Caco-2 (cell line): ENCODE measurements around the gene PIK3R2. TPM values are rescaled to one million over a fixed set of nuclear protein-coding genes. Genes with fewer than 3 reads are reported as not detected.

ENCODE experiments used
- BruUV-seq: library from RNA; stranded (reverse); fragments of 400-500 nt; replicated peaks from 2 replicates; lab custom pipeline; 2021; lab: Mats Ljungman, UMichigan
- CTCF ChIA-PET: fragments of 300-600 bp; sonication (Branson Sonifier 250); formaldehyde crosslinking; loops from one replicate; lab custom pipeline; 2022; ENCODE audit warnings: antibody characterized with exemption; lab: Charles Lee
- POLR2A ChIA-PET: fragments of 300-600 bp; sonication (Branson Sonifier 250); formaldehyde crosslinking; loops from one replicate; lab custom pipeline; 2022; ENCODE audit warnings: antibody characterized with exemption; lab: Charles Lee
- DNase-seq, 2 experiments: peaks; one replicate each; pipeline versions ENCODE4 v3.0.0 to v3.0.0-alpha.2; 2020 to 2022
- H3K27me3 ChIP-seq: replicated peaks from 2 replicates; pipeline ENCODE4 v1.6.0; 2011; ENCODE audit warnings: low read length; ENCODE audit not compliant: control insufficient read depth, insufficient read depth
- H3K36me3 ChIP-seq: 2 replicates; pipeline ENCODE4 v1.5.1; 2011; ENCODE audit warnings: low read length; ENCODE audit not compliant: control insufficient read depth, insufficient read depth
- H3K4me1 ChIP-seq: fragments of 250-450 bp; sonication (Bioruptor Pico); 2 replicates; pipeline ENCODE4 v1.5.1; 2020; ENCODE audit warnings: mild to moderate bottlenecking
- H3K4me3 ChIP-seq: 2 replicates; pipeline ENCODE4 v1.5.1; 2011; ENCODE audit warnings: low read depth, mild to moderate bottlenecking, control low read depth, low read length
- H3K9me3 ChIP-seq: fragments of 250-450 bp; sonication (Bioruptor Pico); 2 replicates; pipeline ENCODE4 v1.5.1; 2020; ENCODE audit warnings: mild to moderate bottlenecking, moderate library complexity
- H3K27ac Mint-ChIP-seq: one replicate; pipeline ENCODE4 v1.8.0; 2022; ENCODE audit warnings: mixed read lengths; ENCODE audit not compliant: unreplicated experiment
- H3K27me3 Mint-ChIP-seq: one replicate; pipeline ENCODE4 v1.8.0; 2022; ENCODE audit warnings: mixed read lengths; ENCODE audit not compliant: insufficient read depth, unreplicated experiment
- H3K36me3 Mint-ChIP-seq: one replicate; pipeline ENCODE4 v1.8.0; 2022; ENCODE audit warnings: mild to moderate bottlenecking, mixed read lengths; ENCODE audit not compliant: insufficient read depth, unreplicated experiment
- H3K4me1 Mint-ChIP-seq: one replicate; pipeline ENCODE4 v1.8.0; 2022; ENCODE audit warnings: low read depth, mixed read lengths; ENCODE audit not compliant: unreplicated experiment
- H3K4me3 Mint-ChIP-seq: one replicate; pipeline ENCODE4 v1.8.0; 2022; ENCODE audit warnings: mild to moderate bottlenecking, moderate library complexity, mixed read lengths; ENCODE audit not compliant: unreplicated experiment
- H3K9me3 Mint-ChIP-seq: one replicate; pipeline ENCODE4 v1.8.0; 2022; ENCODE audit warnings: mixed read lengths; ENCODE audit not compliant: unreplicated experiment
- CTCF ChIP-seq, 2 experiments: fragments of 200-600 bp in 1 of 2; IDR thresholded peaks; 1 replicate in 1 of 2; 2 replicates in 1 of 2; pipeline versions ENCODE4 v1.5.1 to v1.8.0; 2011 to 2022; ENCODE audit warnings: antibody characterized with exemption in 1 of 2, control low read depth in 1 of 2, inconsistent platforms in 1 of 2, low read depth in 1 of 2, low read length in 1 of 2, mild to moderate bottlenecking in 1 of 2, moderate library complexity in 1 of 2; ENCODE audit not compliant: insufficient read depth in 1 of 2, severe bottlenecking in 1 of 2, unreplicated experiment in 1 of 2
- intact Hi-C: fragments of 100-400 bp; cut with micrococcal nuclease; formaldehyde crosslinking; loops from one replicate; pipeline ENCODE4 v1.10.0; 2022; ENCODE audit not compliant: unreplicated experiment
- total RNA-seq: library from RNA; stranded (reverse); gene quantifications from 2 replicates; pipeline ENCODE4 v1.2.3, GENCODE V29; 2022

The PIK3R2 gene
- total RNA-seq, 1 experiment from 2014 or later = 34.3 TPM

- ChIA-PET CTCF (interaction anchor here (0.6 to 1.0 kb wide), 3 partner anchors 34 to 135 kb away, joined by 3 to 5 read pairs (median 3); partner anchors contain the start of gene PIK3R2), POLR2A (interaction anchor here (0.6 to 1.0 kb wide), 2 partner anchors 29 to 164 kb away, joined by 4 to 5 read pairs; no protein-coding TSS in a partner anchor)
- no peaks in the 10 kb centered on the region for H3K27me3 ChIP-seq
- Mint-ChIP-seq H3K36me3 (peaks cover 5% of the 10 kb centered on the region), H3K27me3 (no peaks in the 10 kb centered on the region), H3K9me3 (no peaks in the 10 kb centered on the region), H3K27ac (peak overlapping the region; percentile 90), H3K4me1 (peaks cover 5% of the 10 kb centered on the region), H3K4me3 (peak overlapping the region; percentile 80)
- H3K4me3 ChIP-seq = peak overlapping the region; percentile 65
- TF ChIP-seq CTCF (IDR thresholded peaks at IDR 0.05; ENCODE audit: insufficient read depth in 1 of 2, low read depth in 1 of 2, low read length in 1 of 2, severe bottlenecking in 1 of 2, unreplicated experiment in 1 of 2) = no peak
- no peaks in the 10 kb centered on the region; the same call in 1 of the 2 replicates for H3K36me3 ChIP-seq
- peak; percentile 85 to 95 for DNase-seq
- no TSS peak for BruUV-seq
- H3K9me3 ChIP-seq = no peaks in the 10 kb centered on the region
- intact Hi-C loops = no loop called here
- H3K4me1 ChIP-seq = no peaks in the 10 kb centered on the region
Measured at GRCh38 chr19:18117692-18118378, 35.1 kb upstream of the PIK3R2 start.

DNA sequence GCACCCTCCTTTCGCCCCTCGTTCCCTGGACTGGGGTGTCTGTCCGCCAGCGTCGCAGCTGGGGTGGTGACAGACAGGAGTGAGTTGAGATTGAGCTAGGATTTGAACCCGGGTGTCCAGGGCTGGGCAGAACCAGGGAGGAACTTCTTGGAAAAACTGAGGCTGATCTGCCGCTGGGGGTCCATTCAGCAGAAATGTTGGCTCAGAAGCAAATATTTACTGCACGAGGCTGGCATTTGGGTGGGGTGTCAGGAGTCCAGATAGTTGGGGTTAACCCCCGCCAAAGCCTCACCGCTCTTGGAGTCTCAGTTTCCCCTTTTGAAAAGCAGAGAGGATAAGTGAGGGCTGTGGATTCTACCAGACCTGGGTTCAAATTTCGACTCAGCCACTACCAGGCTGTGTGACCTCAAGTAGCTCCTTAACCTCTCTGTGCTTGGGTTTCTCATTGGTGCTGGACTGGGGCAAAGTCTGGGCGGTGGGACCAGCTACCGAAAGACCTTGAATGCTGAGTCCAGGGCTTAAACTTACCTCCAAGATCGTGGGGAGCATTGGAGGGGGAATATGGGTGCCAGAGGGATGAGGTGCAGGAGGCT is 34.4 kb upstream of the PIK3R2 start:
- Mint-ChIP-seq H3K4me1 (peaks cover 5% of the 10 kb centered on the region), H3K27ac (peak overlapping the region; percentile 90), H3K36me3 (peaks cover 5% of the 10 kb centered on the region), H3K4me3 (peak overlapping the region; percentile 80), H3K27me3 (no peaks in the 10 kb centered on the region), H3K9me3 (no peaks in the 10 kb centered on the region)
- no peaks in the 10 kb centered on the region; the same call in 1 of the 2 replicates for H3K36me3 ChIP-seq
- H3K4me1 ChIP-seq = no peaks in the 10 kb centered on the region
- POLR2A ChIA-PET = no interaction called here
- H3K4me3 ChIP-seq = peak overlapping the region; percentile 65
- no peaks in the 10 kb centered on the region for H3K9me3 ChIP-seq
- BruUV-seq = no TSS peak
- no peak for DNase-seq
- no peaks in the 10 kb centered on the region for H3K27me3 ChIP-seq
- CTCF ChIA-PET = interaction anchor here (0.6 kb wide), 1 partner anchor 111 kb away, joined by 3 read pairs; no protein-coding TSS in a partner anchor
- intact Hi-C loops = no loop called here
- TF ChIP-seq CTCF (IDR thresholded peaks at IDR 0.05; ENCODE audit: insufficient read depth in 1 of 2, low read depth in 1 of 2, low read length in 1 of 2, severe bottlenecking in 1 of 2, unreplicated experiment in 1 of 2) = no peak

DNA sequence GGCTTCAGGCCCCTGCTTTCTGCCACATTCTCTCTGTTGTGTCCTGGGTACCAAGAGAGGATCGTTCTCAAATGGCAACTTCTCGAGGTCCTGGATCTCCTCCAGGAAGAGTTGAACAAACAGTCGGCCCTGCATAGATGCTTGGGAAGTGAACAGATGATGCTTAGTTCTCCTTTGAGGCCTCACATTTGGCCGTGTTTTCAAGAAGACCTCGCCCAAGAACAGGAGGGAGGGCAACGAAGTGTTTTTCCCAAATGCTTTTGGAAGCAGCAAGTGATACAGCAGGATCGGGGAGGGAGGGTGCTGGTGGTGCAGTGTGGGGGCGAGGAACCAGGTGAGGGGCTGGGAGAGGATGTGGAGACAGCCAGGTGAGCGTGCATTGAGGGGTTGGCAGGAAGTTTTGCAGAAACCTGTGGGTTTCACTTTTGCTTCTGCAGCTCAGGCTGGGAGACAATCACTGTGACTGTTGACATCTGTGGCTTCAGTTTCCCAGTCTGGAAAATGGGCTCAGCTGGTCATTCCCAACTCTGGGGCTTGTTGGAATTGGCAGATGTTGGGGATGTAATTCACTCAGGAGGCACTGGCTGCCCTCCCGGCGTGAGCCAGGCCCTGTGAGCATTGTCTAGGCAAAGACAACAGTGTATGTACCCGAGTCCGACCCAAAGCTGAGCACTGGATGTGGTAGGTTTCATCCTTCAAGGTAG is 33.8 kb upstream of the PIK3R2 start:
- H3K4me1 Mint-ChIP-seq = peaks cover 5% of the 10 kb centered on the region
- no peak for TF ChIP-seq CTCF (IDR thresholded peaks at IDR 0.05; ENCODE audit: insufficient read depth in 1 of 2, low read depth in 1 of 2, low read length in 1 of 2, severe bottlenecking in 1 of 2, unreplicated experiment in 1 of 2)
- H3K9me3 Mint-ChIP-seq = no peaks in the 10 kb centered on the region
- CTCF ChIA-PET = no interaction called here
- no peak for DNase-seq
- POLR2A ChIA-PET = no interaction called here
- Histone ChIP-seq H3K4me3 (no peak overlapping the region), H3K9me3 (no peaks in the 10 kb centered on the region), H3K4me1 (no peaks in the 10 kb centered on the region), H3K36me3 (no peaks in the 10 kb centered on the region; the same call in 1 of the 2 replicates), H3K27me3 (no peaks in the 10 kb centered on the region)
- intact Hi-C loops = no loop called here
- no peaks in the 10 kb centered on the region for H3K27me3 Mint-ChIP-seq
- no peak overlapping the region for H3K27ac Mint-ChIP-seq
- H3K4me3 Mint-ChIP-seq = peak overlapping the region; percentile 80
- BruUV-seq = TSS peak; percentile 25
- peaks cover 5% of the 10 kb centered on the region for H3K36me3 Mint-ChIP-seq
